CD4-positive, alpha-beta T cell treated with Interferon alpha-2 for 1 hour (primary cell): ENCODE data around the gene PRMT3.
A peak's percentile ranks its signal among the peaks of the same experiment; 100 is the strongest.
"Not testable (repeated sequence)": the region's sequence is repeated elsewhere in the genome, so short reads cannot be mapped to it uniquely, and the experiment has no call there.

Source experiments
- DNase-seq, 2 donors: peaks; one replicate each; pipeline ENCODE4 v3.0.0-alpha.2; 2020 to 2022

PRMT3 gene

DNA sequence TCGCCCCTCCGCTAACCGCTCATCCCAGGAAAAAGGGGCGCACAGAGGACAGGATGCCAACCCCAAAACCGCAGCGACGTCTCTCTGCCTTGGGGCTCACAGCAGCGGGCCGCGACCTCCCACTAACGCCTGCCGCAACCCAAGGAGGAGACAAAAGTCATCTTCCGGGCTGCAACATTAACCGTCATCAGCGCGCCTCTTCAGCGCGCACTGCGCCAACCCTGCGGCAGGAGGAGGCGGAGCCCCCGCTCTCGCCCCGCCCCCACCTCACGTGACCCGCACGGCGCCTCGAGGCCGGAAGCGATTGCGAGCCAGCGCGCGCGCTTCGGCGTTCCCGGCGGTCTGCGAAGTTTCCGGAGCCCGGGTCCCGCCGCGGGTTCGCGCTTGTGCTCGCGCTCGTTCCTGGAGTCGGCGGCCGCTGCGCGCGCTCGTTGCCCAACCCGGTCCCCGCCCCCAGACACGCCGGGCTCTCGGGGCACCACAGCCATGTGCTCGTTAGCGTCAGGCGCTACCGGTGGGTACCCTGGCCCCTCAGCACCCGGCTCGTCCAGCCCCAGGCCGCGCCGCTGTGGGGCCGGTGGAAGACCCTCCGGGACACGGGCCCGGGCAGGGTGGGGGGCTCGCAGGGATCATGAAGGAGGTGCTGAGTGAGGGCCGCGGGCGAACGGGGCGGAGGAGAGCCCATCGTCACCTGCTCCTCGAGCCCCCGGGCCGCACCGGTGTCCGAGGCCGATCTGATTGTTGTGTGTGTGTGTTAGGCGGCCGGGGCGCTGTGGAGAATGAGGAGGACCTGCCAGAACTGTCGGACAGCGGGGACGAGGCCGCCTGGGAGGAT lies at the start of gene PRMT3:
PRMT3 (plus strand) TSS at position 456 of the 835 bp plus-strand sequence; CDS start at position 487, 31 bp downstream.
- DNase-seq, result peak; percentile 97 to 98

DNA sequence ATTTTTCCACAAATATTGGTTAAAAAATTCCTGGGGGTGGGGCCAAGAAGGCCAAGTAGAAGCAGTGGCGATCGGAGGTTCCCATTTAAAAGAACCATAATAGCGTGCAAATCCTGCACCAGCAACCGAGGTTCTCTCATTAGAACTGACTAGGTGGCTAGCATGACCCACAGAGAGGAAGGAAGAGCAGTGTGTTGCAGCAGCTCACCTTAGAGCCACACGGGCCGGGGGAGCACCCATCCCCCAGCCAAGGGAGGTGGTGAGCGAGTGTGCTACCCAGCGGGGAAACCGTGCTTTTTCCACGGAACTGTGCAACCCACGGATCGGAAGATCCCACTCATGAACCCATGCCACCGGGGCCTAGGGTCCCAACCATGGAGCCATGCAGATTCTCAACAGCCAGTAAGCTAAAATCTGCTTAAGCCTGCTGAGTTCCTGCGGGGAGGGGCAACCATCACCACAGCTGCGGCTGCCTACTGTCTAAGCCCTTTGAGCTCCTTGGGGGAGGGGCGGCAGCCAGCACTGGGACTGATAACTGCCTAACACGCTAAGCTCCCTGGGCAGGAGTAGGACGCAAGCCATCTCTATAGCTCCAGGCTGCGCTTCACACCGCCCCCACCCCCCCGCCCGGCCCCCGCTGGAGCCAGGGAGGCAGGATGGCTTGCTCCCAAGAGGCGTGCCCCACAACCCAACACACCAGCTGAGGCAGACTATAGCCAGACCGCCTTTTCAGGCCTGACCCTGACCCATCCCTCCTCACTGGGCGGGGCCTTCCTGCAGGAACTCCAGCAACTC lies 45.0 kb upstream of the PRMT3 start:
- no peak for DNase-seq

DNA sequence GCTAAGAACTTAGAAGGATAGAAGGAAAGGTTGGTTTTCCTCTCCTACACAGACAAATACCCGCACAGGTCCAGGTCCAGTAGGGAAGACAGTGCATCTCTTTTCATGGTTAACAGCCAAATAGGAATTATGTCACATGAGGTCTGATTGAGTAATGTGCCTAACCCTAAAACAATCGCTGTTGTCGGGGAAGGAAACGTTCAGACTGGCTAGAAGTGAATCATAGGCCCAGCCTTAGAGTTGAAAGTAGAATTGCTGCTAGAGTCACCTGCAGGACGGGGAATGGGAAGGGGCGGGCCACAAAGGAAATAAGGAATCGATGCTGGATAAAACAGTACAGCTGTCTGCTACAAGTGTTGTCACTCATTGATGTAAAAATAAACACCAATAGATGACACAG lies 36.4 kb upstream of the PRMT3 start:
- no peak for DNase-seq

DNA sequence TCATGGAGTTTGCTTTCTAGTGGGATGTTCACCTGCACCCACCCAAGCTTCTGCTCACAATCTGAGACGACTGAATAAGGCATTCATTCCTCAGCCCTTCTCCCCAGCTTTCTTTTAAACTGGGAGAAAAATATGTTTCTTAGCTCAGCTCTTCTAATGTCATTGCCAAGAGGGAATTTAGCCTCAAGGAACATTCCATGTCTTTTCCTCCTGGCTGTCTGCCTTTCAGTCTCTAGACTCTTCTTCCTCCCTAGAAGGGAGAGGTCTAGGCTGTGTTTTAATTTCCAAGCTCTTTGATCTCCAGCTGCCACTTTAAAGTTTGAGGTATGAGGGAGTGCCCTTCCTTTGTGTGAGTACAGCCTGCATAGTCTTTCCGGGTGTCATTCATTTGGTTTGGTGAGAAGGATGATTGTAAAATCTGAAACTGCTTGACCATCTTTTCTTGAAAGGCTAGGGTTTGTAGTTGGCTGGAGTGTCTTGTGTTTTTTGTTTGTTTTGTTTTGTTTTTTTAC lies 35.7 kb upstream of the PRMT3 start:
- DNase-seq, result no peak

DNA sequence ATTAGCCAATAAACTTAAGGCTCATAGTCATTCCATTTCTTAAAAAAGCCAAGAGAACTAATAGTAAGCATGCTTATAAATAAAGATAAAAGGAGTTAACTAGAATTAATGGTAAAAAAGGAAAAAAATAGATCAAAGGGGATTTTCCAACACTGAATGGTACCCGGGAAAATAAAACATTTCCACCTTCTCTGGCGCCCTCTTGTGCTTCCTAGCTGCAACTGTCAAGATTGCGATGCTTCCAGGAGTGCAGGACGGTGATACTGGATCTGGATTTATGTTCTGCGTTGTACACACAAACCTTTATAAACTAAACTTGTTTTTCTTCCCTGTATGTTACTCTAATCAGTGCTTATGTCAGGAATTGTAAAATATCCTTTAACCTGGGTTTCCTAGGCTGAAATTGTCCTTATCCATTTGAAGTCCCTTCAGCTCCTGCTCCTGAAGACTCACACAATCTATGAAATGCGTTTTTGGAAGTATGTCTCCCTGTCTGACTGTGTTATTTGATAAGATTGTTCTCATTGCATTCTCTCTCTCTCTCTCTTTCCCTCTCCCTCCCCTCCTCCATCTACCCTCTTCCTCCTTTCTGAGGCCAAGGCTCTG lies 33.6 kb upstream of the PRMT3 start:
- peak in 1 of 2 donors; percentile 44 for DNase-seq

DNA sequence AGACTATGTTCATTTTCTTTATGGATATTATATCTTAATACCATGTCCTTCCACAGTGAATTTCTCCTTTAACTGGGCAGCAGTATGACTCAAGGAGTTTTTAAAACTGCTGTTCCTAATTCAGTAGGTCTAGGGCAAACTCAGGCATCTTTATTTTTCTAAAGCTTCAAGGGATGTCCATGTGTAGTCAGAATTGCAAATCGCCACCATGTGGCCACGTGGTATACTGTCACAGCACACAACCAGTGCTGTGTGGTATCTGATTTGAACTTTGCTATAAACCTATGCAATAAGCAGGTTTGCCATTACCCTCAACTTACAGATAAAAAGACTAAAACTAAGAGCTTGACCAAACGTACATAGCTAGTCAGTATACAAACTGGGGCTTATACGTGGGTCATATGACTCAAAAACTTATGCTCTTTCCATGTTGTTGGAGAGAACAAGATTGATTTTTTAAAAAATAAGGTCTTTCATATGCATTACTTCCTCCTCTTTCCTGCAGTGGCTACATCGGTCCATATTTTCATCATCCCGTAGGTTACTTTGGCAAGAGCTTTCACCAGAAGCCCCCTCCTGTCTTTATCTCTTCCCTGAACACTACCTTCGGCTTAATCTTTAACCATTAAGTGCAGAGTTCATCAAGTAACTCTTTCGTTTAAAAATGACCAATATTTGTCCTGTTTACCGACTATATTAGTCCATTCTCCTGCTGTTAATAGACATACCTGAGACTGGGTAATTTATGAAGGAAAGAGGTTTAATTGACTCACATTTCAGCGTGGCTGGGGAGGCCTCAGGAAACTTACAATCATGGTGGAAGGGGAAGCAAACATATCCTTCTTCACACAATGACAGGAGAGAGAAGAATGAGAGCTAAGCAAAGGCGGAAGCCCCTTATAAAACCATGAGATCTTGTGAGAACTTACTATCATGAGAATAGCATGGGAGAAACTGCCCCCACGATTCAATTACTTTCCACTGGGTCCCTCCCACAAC lies 32.0 kb upstream of the PRMT3 start:
- DNase-seq, result peak in 1 of 2 donors; percentile 58

DNA sequence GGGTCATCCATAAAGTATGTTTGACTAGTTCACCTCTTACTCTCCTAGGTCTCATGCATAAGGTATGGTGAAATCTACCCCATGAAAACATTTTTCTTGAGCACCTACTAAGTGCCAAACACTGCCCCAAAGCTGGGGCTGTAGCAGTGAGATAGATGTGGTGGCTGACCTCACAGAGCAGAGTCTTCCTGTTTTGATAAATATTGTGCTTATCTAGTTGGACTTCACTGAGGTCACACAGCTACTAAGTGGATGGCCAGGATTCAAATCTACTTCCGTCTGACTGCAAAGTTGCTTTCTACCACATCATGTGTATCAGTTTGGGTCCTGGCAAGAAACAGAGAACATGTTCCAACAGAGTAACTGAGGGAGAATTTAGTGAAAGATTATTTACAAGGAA lies 30.4 kb upstream of the PRMT3 start:
- no peak for DNase-seq

DNA sequence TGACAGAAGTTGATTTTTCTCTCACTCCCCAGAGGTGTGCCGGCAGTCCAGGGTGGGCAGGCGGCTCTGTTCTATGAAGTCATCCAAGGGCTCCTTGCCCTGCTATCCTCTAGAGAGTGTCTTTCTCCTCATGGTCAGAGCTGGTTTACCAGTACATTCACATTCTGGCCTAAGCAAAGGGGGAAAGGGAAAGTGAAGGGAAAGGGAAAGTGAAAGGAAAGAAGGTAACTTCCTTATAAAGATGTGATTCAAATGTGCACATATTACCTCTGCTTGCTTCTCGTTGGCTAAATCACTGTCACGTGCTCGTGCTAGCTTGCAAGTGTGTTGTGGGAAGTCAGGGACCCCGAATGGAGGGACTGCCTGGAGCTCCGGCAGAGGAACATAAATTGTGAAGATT lies 26.9 kb upstream of the PRMT3 start:
- peak; percentile 65 to 74 for DNase-seq

DNA sequence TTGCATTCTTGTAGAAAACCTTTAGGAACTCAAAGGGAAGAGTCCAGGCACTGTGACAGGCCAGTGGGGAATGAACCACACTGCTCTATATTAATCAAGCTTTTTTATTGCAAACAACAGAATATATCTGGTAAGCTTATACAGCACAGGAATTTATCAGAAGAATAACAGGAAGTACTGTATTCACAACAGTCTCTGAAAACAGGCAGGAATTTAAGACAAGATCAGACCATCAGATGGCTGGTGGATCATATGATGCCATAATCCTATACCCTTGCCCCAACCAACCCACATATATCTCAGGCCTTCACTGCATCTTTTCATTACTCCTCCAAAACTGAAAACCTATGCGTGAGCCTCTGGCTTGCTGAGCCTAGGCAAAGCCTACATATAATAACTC lies 25.0 kb upstream of the PRMT3 start:
- DNase-seq, result no peak

DNA sequence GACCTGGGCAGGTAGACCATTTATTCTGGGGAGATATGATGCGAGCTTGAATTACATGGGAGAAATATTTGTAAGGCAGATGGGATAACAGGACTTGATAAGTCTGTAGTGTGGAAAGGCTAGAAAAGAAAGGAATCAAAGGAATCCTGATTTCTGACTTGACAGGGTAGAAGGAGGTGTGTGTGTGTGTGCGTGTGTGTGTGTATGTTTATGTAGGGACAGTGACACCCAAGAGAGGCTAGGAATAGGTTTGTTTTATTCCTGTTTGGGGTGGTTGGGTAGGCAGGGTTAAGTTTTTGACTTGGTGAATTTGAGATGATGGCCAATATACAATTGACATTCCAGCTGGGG lies 24.4 kb upstream of the PRMT3 start:
- DNase-seq, result no peak

DNA sequence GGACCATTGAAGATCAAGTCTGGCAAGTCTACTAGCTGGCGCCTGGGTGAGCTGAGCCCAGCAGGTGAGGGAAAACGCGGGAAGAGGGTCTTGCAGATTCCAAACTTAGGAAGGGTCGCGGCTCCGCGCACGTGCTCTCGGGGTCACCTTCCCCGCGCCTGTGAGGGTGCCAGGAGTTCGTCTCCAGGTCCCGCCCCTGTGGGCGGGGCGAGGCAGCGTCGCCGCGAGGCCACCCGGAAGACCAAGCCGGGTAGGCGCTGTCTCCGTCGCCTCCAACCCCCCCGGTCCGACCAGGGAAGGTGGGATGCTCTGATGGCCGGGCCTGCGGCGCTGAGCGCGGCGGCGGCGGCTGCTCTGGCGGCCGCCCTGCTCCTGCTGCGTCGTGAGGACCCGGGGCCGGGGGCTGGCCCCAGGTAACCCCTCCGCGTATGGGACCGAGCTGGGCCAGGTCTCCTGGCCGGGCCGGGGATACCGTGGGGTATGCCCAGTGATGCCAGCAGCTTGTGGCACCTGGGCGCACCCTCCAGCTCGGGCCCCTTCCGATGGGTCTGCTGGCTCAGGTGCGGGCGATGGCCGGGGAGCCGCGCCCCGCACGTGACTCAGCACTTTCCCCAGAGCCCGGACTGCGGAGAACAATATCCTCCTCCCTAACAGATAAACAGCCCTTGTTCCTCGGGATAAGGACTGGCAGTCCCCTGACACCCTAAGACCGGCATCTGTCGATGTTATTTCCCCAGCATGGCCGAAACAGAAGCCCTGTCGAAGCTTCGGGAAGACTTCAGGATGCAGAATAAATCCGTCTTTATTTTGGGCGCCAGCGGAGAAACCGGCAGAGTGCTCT lies 23.8 kb upstream of the PRMT3 start, which contains the start of gene HTATIP2:
HTATIP2 (plus strand) TSS at position 215 of the 841 bp plus-strand sequence; CDS start at position 739, 524 bp downstream.
- DNase-seq, result peak; percentile 73 to 82

DNA sequence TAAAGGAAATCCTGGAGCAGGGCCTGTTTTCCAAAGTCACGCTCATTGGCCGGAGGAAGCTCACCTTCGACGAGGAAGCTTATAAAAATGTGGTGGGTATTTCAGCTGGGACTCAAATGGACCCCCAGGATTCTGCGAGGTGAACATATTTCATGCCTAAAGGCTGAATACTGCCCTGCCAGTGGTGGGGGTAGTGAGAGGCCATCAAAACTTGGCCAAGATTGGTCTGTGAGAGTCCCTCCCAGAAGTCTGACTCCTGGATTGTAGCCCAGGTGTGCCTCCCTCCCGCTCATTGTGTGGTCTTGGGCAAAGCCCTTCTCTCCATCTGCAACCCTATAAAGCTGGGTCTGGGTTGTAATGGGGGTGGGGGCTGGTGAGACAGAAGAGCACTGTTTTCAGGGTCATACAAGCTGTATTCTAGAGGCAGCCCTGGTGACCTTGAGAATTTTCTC lies 23.1 kb upstream of the PRMT3 start:
- no peak for DNase-seq

DNA sequence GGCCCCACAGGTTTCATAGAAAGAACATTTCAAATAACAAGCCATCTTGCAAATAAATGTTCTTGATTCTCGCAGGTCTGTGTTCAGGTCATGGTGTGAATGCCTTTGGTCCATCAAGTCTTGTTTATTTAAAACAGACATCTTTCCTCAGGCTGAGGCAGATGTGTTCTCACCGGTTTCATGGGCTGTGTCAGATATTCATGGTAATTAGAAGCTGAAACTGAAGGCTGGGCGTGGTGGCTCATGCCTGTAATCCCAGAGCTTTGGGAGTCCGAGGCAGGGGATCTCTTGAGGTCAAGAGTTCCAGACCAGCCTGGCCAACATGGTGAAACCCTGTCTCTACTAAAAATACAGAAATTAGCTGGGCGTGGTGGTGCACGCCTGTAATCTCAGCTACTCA lies 22.1 kb upstream of the PRMT3 start:
- DNase-seq, result not testable (repeated sequence)

DNA sequence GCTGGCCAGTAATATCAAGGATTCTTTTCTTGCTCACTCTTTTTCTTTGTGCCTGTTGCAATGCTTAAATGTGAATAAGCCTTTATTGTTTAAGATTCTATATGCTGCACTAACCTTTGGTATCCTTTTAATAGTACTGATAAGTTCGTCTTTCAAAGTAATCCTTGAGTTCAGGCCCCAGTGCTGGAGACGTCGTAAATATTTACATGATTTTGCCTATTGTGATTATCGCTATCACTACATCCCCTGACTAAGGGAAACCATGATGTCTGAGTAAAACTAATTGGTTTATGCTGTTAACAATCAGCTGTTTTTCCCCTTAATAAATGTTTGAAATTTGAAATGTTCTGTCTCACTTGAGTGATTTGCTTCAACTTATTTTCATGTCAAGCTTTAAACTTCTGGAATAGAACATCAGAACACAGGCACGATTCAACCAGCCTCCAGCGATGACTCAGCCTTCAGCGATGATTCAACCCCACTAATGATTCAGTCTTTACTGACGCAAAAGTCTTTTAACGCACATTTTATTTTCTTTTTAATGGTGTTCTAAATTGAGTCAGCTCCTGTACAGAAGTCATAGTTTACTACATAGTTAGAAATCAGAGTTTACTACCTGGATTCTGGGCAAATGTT lies 20.1 kb upstream of the PRMT3 start:
- no peak for DNase-seq

DNA sequence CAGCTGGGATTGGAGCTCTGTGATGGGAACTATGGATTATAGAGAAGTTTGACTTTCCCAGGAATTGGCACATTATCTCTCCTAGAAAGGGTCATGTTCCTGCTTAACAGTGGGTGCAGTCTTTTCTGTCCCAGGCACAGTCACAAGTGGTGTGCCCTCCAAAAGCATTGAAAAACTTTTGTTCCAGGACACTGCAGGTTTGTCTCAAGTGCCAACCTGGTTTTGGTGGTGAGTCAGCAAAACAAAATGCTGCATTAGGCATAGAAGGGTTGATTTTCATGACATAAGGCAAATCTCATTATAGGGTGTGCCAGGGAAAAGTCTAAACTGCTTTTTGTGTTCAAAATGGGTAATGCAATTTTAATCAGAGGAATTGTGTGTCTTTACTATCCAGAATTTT lies 19.1 kb upstream of the PRMT3 start:
- DNase-seq, result no peak

DNA sequence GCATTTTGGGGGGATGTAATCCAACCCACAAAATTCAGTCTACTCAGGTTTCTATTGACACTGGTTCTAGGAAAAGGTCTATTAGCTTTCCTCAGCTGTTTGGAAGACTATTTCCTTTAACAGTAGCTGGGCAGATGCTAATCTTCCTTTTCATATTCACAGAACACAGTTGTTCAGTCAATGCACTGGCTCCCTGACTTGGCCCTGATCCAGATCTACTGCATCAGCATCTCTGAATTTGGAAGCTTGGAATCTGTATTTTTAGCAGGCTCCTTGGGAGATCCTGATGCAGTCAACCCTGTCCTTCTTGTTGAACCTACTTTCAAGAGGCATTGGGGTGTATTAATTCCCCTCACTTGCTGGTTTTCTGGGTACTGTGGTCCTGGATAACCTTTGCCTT lies 17.7 kb upstream of the PRMT3 start:
- DNase-seq, result no peak

DNA sequence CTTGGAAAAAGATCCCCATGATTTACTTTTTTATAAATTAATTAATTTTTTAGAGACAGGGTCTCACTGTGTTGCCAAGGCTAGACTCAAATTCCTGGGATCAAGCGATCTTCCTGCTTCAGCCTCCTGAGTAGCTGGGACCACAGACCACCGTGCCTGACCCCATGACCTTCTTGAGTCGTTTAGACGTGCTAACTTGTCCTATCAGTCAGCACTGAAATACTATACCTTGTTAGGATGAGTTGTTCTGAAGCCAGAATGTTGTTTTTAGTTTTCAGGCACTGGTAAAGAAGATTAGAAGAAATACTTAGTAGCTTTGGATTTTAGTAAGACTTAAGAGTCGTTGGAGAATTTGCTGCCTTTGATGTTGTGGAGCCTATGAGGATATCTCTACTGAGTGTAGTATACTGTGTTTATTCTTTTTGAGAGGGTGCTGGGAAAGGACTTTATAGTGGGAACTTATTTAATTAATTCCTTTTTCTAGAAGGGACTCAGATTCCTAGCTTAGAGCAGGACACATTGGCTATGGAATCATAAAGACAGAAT lies 15.4 kb upstream of the PRMT3 start:
- no peak for DNase-seq

DNA sequence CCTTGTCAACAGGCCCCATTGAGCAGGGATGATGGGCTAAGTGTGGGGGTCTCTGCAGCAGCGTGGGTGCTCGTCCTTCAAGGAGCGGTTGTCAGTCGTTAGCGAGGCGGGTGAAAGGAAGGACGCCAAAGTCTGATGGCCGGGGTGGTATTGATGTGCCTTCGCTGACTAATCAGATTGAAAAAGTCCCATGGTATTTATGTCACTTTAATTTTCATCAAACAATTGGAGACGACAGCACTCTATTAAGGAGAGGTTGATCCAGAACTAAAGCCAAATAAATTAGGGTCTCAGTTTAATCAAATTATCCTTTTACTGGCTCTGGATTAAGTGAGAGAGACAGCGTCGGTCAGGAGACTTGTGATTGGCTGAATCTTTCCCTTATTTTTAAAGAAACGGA lies 14.4 kb upstream of the PRMT3 start:
- no peak for DNase-seq

DNA sequence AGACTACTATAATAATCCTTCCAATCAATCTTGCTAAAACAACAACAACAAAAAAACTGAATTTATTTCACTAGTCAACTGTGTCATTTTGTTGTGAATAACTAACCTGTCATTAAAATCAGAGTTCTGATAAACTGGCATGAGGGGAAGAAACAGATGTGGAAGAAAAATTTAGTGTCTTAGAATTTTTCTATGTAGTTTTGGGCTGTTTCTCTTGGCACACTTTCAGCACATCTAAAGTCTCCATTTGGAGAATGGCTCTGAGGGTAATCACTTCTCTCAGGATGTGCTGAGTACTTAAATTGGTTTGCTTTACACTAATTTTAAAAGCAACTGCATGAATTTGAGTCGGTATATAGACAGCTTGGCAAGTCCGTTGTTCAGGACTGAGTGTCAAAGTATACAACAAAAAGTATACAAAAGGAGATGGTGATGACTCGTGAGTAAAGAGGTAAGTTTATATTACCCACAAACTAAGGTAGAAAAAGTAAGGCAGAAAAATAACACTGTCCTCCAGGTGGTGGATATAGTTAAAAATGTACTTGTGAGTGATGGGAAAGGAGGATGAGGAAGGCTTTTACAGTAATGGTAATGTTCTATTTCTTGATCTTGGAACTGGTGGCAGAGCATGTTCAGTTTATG lies 13.8 kb upstream of the PRMT3 start:
- no peak for DNase-seq
